ENCODE results near the gene BEND6.

DNA sequence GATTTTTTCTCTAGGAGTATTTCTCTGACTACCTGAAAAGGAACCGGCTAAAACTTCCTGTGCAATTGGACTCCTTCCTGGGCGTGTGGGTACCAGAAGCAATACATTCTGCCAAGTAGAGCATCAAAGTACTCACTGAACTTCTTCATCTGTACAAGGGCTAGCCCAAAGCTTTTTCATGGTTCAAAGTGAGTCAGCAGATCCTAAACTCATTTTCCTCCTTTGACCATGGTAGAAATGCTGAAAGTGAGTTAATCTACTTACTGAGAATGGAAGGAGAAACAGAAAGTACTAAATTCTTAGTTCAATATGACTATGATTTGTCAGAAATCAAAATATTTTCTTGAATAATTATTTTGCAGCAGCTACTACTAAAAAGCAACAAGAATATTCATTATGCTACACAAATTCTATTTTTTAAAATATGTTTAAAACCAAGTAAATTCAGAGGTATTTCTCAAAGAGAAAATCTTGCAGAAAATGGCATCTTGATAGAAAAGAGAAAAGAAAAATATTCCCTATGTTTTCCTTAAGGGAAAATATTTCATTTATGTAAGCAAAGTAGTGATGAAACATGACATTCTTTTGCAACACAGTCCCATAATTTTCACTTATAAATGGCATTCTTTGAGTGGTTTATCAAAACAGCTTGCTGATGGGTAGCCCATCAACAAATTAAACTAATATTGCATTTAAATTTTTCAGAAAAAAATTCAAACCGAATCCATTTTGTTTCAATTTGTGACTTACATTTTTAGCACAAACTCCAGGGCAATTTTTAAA is 3.7 kb upstream of the BEND6 start:
- TF ChIP-seq, protein P1, sequence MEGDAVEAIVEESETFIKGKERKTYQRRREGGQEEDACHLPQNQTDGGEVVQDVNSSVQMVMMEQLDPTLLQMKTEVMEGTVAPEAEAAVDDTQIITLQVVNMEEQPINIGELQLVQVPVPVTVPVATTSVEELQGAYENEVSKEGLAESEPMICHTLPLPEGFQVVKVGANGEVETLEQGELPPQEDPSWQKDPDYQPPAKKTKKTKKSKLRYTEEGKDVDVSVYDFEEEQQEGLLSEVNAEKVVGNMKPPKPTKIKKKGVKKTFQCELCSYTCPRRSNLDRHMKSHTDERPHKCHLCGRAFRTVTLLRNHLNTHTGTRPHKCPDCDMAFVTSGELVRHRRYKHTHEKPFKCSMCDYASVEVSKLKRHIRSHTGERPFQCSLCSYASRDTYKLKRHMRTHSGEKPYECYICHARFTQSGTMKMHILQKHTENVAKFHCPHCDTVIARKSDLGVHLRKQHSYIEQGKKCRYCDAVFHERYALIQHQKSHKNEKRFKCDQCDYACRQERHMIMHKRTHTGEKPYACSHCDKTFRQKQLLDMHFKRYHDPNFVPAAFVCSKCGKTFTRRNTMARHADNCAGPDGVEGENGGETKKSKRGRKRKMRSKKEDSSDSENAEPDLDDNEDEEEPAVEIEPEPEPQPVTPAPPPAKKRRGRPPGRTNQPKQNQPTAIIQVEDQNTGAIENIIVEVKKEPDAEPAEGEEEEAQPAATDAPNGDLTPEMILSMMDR (IDR thresholded peaks at IDR 0.05; ENCODE audit: low read depth, low read length, poor library complexity, severe bottlenecking): no peak
- no peak for TF ChIP-seq EZH2phosphoT487 (IDR thresholded peaks at IDR 0.05; ENCODE audit: borderline replicate concordance, low read length)

Measured in DOHH2 (cell line).